ENCODE results near the gene SIRPB2.

The SIRPB2 gene

GRCh38 chr20:1437235-1437904 lies 53.9 kb downstream of the SIRPB2 start:
- Histone ChIP-seq H3K27ac (no peak overlapping the region), H3K4me1 (no peaks in the 10 kb centered on the region), H3K9me3 (no peaks in the 10 kb centered on the region), H3K4me3 (no peak overlapping the region), H3K36me3 (peaks cover 11 to 40% (median 19%) of the 10 kb centered on the region in 3 donors), H3K27me3 (no peaks in the 10 kb centered on the region)
- DNase-seq, result peak; percentile 65 to 73
- TF ChIP-seq CTCF (IDR thresholded peaks at IDR 0.05), result peak; percentile 68 to 74
- intact Hi-C loops (cut with DNase I; ENCODE audit: low total_unique reads), result loop anchor here (1.0 kb wide), 1 partner anchor 124 kb away; no protein-coding TSS in a partner anchor

GRCh38 chr20:1436263-1436662 lies 55.0 kb downstream of the SIRPB2 start:
- Histone ChIP-seq H3K27me3 (no peaks in the 10 kb centered on the region), H3K9me3 (no peaks in the 10 kb centered on the region), H3K4me3 (no peak overlapping the region), H3K36me3 (peaks cover 2 to 29% (median 8%) of the 10 kb centered on the region in 3 donors), H3K4me1 (no peaks in the 10 kb centered on the region), H3K27ac (no peak overlapping the region)
- intact Hi-C loops (cut with DNase I; ENCODE audit: low total_unique reads), result no loop called here
- no peak for DNase-seq
- no peak for TF ChIP-seq CTCF (IDR thresholded peaks at IDR 0.05)

GRCh38 chr20:1435337-1435699 lies 55.9 kb downstream of the SIRPB2 start:
- peaks cover 0 to 20% (median 4%) of the 10 kb centered on the region in 3 donors for H3K36me3 ChIP-seq
- H3K27me3 ChIP-seq, result no peaks in the 10 kb centered on the region
- no peaks in the 10 kb centered on the region for H3K4me1 ChIP-seq
- no peak for TF ChIP-seq CTCF (IDR thresholded peaks at IDR 0.05)
- H3K27ac ChIP-seq, result no peak overlapping the region
- no peak overlapping the region for H3K4me3 ChIP-seq
- DNase-seq, result no peak
- H3K9me3 ChIP-seq, result no peaks in the 10 kb centered on the region
- intact Hi-C loops (cut with DNase I; ENCODE audit: low total_unique reads), result no loop called here

GRCh38 chr20:1434571-1435336 lies 56.5 kb downstream of the SIRPB2 start:
- H3K27ac ChIP-seq, result no peak overlapping the region

GRCh38 chr20:1431158-1431557 lies 60.1 kb downstream of the SIRPB2 start:
- DNase-seq, result no peak
- TF ChIP-seq CTCF (IDR thresholded peaks at IDR 0.05), result no peak
- intact Hi-C loops (cut with DNase I; ENCODE audit: low total_unique reads), result no loop called here
- Histone ChIP-seq H3K36me3 (peaks cover 0 to 8% (median 0%) of the 10 kb centered on the region in 3 donors), H3K4me1 (no peaks in the 10 kb centered on the region), H3K27ac (no peak overlapping the region), H3K9me3 (no peaks in the 10 kb centered on the region), H3K4me3 (no peak overlapping the region), H3K27me3 (peaks cover 0 to 2% of the 10 kb centered on the region in 2 donors)

More at GRCh38 chr20:1434571-1435336, 56.5 kb downstream of the SIRPB2 start:
- peak in 1 of 2 donors; percentile 46 for DNase-seq
- Histone ChIP-seq H3K36me3 (peaks cover 0 to 14% (median 0%) of the 10 kb centered on the region in 3 donors), H3K9me3 (no peaks in the 10 kb centered on the region), H3K27me3 (no peaks in the 10 kb centered on the region), H3K4me3 (no peak overlapping the region), H3K4me1 (no peaks in the 10 kb centered on the region)
- intact Hi-C loops (cut with DNase I; ENCODE audit: low total_unique reads), result no loop called here
- TF ChIP-seq CTCF (IDR thresholded peaks at IDR 0.05), result no peak
